MM.1S (cell line): Measurements from ENCODE around the gene DNAJB14.

ENCODE experiments used
- DNase-seq: peaks from one replicate; pipeline ENCODE4 v3.0.0-alpha.2; 2015
- H2AFZ ChIP-seq: fragments of 300-600 bp; sonication (generic); 2 replicates; pipeline ENCODE4 v1.6.0; 2016; ENCODE audit warnings: antibody characterized with exemption, low read length
- H3F3A ChIP-seq: fragments of 300-600 bp; sonication (generic); 2 replicates; pipeline ENCODE4 v1.6.1; 2016; ENCODE audit warnings: mild to moderate bottlenecking, antibody characterized with exemption, low read length, moderate library complexity, mixed read lengths; ENCODE audit not compliant: insufficient read depth
- H3K27ac ChIP-seq: fragments of 300-600 bp; sonication (generic); 2 replicates; pipeline ENCODE4 v1.5.1; 2016; ENCODE audit warnings: mild to moderate bottlenecking, low read length
- H3K27me3 ChIP-seq: fragments of 300-600 bp; sonication (generic); replicated peaks from 2 replicates; pipeline ENCODE4 v1.6.0; 2016; ENCODE audit warnings: low read length; ENCODE audit not compliant: insufficient read depth
- H3K36me3 ChIP-seq: fragments of 300-600 bp; sonication (generic); replicated peaks from 2 replicates; pipeline ENCODE4 v1.6.1; 2016; ENCODE audit warnings: mild to moderate bottlenecking, low read length, mixed read lengths; ENCODE audit not compliant: insufficient read depth
- H3K4me1 ChIP-seq: fragments of 300-600 bp; sonication (generic); 2 replicates; pipeline ENCODE4 v1.6.1; 2016; ENCODE audit warnings: low read length, mixed read lengths
- H3K4me2 ChIP-seq: fragments of 300-600 bp; sonication (generic); 2 replicates; pipeline ENCODE4 v1.6.0; 2016; ENCODE audit warnings: low read depth, low read length
- H3K4me3 ChIP-seq: fragments of 300-600 bp; sonication (generic); 2 replicates; pipeline ENCODE4 v1.5.1; 2016; ENCODE audit warnings: low read length, mixed read lengths
- H3K79me2 ChIP-seq: fragments of 300-600 bp; sonication (generic); 2 replicates; pipeline ENCODE4 v1.6.1; 2016; ENCODE audit warnings: mixed run types, low read length, mixed read lengths
- H3K9ac ChIP-seq: fragments of 300-600 bp; sonication (generic); 2 replicates; pipeline ENCODE4 v1.6.1; 2016; ENCODE audit warnings: low read length, mixed read lengths
- H3K9me2 ChIP-seq: fragments of 300-600 bp; sonication (generic); replicated peaks from 2 replicates; pipeline ENCODE4 v1.6.1; 2016; ENCODE audit warnings: mild to moderate bottlenecking, low read length, mixed read lengths; ENCODE audit not compliant: insufficient read depth
- H3K9me3 ChIP-seq: fragments of 300-600 bp; sonication (generic); replicated peaks from 2 replicates; pipeline ENCODE4 v1.6.1; 2016; ENCODE audit warnings: mild to moderate bottlenecking, low read length, mixed read lengths; ENCODE audit not compliant: insufficient read depth
- H4K20me1 ChIP-seq: fragments of 300-600 bp; sonication (generic); 2 replicates; pipeline ENCODE4 v1.6.1; 2016; ENCODE audit warnings: mild to moderate bottlenecking, low read length, moderate library complexity, mixed read lengths; ENCODE audit not compliant: insufficient read depth
- CTCF ChIP-seq: fragments of 300-600 bp; sonication (generic); IDR thresholded peaks from 2 replicates; pipeline ENCODE4 v1.5.1; 2016; ENCODE audit warnings: antibody characterized with exemption, low read length, mixed read lengths
- EZH2 ChIP-seq: fragments of 300-600 bp; sonication (generic); optimal IDR thresholded peaks from 2 replicates; pipeline ENCODE3; 2017; ENCODE audit warnings: low read depth, mild to moderate bottlenecking, antibody characterized with exemption, low read length, mixed read lengths
- EZH2phosphoT487 ChIP-seq: fragments of 300-600 bp; sonication (generic); IDR thresholded peaks from 2 replicates; pipeline ENCODE4 v1.6.1; 2018; ENCODE audit warnings: antibody characterized with exemption, low read length

Gene DNAJB14

GRCh38 chr4:99971453-99972111 is 25.2 kb upstream of the DNAJB14 start:
- no peak overlapping the region for H3K4me3 ChIP-seq
- H3K9ac ChIP-seq, result no peak overlapping the region
- TF ChIP-seq EZH2phosphoT487, result no peak
- TF ChIP-seq EZH2, result no peak
- no peak for TF ChIP-seq CTCF
- no peaks in the 10 kb centered on the region for H3K9me2 ChIP-seq
- H3K36me3 ChIP-seq, result no peaks in the 10 kb centered on the region
- H3K4me2 ChIP-seq, result no peak overlapping the region
- DNase-seq, result no peak
- no peaks in the 10 kb centered on the region for H3F3A ChIP-seq
- H3K79me2 ChIP-seq, result no peaks in the 10 kb centered on the region
- H4K20me1 ChIP-seq, result no peaks in the 10 kb centered on the region
- H3K9me3 ChIP-seq, result no peaks in the 10 kb centered on the region
- H2AFZ ChIP-seq, result no peak overlapping the region
- no peaks in the 10 kb centered on the region for H3K27me3 ChIP-seq
- no peaks in the 10 kb centered on the region for H3K4me1 ChIP-seq
- no peak overlapping the region for H3K27ac ChIP-seq

DNA sequence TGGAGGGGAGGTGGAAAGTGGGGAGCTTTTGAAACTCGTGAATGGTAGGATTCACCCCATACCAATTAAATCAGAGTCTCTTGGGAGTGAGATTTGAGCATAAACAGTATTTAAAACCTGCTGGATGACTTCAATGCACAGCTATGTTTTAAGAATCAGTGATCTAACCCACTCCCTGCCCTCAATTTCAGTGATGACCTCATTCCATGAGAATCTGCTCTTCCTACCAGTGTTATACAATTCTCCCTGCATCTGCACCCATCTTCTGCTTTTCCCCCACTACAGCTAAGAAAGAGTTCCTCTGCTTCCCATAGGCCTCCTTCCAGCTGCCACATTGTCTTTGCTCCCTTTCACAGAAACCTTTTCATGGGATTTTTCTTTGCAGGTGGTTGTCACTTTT is 21.9 kb upstream of the DNAJB14 start:
- no peaks in the 10 kb centered on the region for H4K20me1 ChIP-seq
- H3K9me3 ChIP-seq, result no peaks in the 10 kb centered on the region
- H3K4me3 ChIP-seq, result no peak overlapping the region
- no peaks in the 10 kb centered on the region for H3K79me2 ChIP-seq
- no peaks in the 10 kb centered on the region for H3K4me1 ChIP-seq
- no peak overlapping the region for H3K4me2 ChIP-seq
- H3K9ac ChIP-seq, result no peak overlapping the region
- no peak for DNase-seq
- H3K9me2 ChIP-seq, result no peaks in the 10 kb centered on the region
- no peaks in the 10 kb centered on the region for H3K36me3 ChIP-seq
- no peak overlapping the region for H2AFZ ChIP-seq
- no peak overlapping the region for H3K27ac ChIP-seq
- no peaks in the 10 kb centered on the region for H3K27me3 ChIP-seq
- H3F3A ChIP-seq, result no peaks in the 10 kb centered on the region
- no peak for TF ChIP-seq CTCF
- TF ChIP-seq EZH2, result no peak

DNA sequence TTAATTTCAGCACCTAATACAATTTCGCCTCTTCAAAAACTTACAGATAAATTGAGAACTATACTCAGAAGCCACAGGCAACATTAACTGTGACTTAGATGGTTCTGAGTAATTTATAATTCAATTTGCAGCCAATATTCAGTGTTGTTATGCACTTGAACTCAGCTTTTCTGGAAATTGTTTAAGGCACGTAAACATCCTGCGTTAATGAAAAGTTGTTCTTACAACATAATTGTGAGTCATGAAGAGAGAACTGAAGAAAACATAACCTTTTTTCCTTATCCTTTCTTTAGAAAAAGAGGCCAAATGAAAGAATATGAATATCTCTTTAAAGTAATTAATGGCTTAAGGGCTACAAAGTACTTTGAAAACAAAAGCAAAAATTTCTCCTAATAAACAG is 20.3 kb upstream of the DNAJB14 start:
- DNase-seq, result no peak
- no peak for TF ChIP-seq EZH2phosphoT487
- no peak for TF ChIP-seq CTCF

More for the DNA sequence above, 20.3 kb upstream of the DNAJB14 start:
- no peaks in the 10 kb centered on the region for H3K4me1 ChIP-seq
- H3K9ac ChIP-seq, result no peak overlapping the region
- H3K4me2 ChIP-seq, result no peak overlapping the region
- H3K4me3 ChIP-seq, result no peak overlapping the region
- H3K27me3 ChIP-seq, result no peaks in the 10 kb centered on the region
- no peaks in the 10 kb centered on the region for H3K9me2 ChIP-seq
- H3K9me3 ChIP-seq, result no peaks in the 10 kb centered on the region
- H3K79me2 ChIP-seq, result no peaks in the 10 kb centered on the region
- H2AFZ ChIP-seq, result no peak overlapping the region
- H3F3A ChIP-seq, result no peaks in the 10 kb centered on the region
- no peaks in the 10 kb centered on the region for H3K36me3 ChIP-seq
- no peaks in the 10 kb centered on the region for H4K20me1 ChIP-seq
- H3K27ac ChIP-seq, result no peak overlapping the region
